ENCODE data around the gene ANAPC2. TPM values are rescaled to one million over a fixed set of nuclear protein-coding genes. Genes with fewer than 3 reads are reported as not detected.
A peak's percentile ranks its signal among the peaks of the same experiment; 100 is the strongest.

The ANAPC2 gene
- total RNA-seq, 4 donors from 2014 or later = 14.0 to 34.1 (median 25.1) TPM

DNA sequence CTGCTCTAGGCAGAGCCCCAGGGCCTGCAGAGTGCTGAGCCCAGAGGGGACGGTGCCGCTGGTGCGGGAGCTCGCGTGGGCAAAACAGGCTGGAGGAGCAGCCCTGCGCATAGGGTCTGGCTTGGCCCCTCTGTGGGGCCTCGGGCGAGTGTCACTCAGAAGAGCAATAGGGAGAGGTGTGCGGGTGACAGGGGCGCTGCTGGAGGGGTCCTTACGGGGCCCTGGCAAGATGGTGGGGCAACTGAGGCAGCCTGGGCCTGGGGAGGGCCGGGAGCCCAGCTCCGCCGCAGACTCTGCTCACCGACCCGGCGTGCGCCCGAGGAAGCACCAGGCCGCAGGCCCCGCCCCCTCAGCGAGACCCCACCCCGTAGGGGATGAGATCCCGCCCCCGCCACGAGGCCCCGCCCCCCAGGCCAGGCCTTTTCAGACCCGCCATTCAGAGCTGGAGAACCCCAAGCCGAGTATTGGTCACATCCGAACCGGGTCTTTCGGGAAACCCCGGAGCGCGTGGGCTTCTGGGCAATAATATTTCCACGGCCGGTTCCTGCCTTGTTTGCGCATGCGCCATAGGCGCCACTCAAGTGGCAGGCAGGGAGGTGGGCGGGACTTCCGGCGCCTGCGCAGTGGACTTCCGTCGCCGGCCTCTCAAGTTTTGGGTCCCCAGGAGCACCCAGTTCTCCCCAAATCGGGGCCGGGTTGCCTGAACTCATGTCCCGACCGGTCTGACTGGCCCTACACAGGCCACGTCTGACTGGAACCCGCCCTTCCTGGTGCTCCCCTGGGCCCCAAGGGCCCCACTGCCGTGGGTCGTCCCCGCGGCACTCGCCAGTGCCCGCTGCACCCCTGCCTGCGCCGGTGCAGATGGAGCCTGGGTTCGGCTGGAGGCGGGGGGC lies 35.0 kb upstream of the ANAPC2 start:
- peaks cover 0 to 13% (median 0%) of the 10 kb centered on the region in 4 donors for H3K27me3 ChIP-seq
- peak; percentile 88 for DNase-seq
- peak overlapping the region; percentile 92 to 97 (median 96) for H3K27ac ChIP-seq
- WGBS, 2 donors = 0% methylated on average over 5 of the region's 63 CpGs; no CpG with 5 or more reads in 1 of the 2 donors
- H3K36me3 ChIP-seq = no peaks in the 10 kb centered on the region
- TF ChIP-seq, protein P1, sequence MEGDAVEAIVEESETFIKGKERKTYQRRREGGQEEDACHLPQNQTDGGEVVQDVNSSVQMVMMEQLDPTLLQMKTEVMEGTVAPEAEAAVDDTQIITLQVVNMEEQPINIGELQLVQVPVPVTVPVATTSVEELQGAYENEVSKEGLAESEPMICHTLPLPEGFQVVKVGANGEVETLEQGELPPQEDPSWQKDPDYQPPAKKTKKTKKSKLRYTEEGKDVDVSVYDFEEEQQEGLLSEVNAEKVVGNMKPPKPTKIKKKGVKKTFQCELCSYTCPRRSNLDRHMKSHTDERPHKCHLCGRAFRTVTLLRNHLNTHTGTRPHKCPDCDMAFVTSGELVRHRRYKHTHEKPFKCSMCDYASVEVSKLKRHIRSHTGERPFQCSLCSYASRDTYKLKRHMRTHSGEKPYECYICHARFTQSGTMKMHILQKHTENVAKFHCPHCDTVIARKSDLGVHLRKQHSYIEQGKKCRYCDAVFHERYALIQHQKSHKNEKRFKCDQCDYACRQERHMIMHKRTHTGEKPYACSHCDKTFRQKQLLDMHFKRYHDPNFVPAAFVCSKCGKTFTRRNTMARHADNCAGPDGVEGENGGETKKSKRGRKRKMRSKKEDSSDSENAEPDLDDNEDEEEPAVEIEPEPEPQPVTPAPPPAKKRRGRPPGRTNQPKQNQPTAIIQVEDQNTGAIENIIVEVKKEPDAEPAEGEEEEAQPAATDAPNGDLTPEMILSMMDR (IDR thresholded peaks at IDR 0.05) = peak in 2 of 6 experiments; percentile 9 to 41
- TF ChIP-seq POLR2A (IDR thresholded peaks at IDR 0.05) = peak in 3 of 4 donors; percentile 11 to 54 (median 13)
- peak overlapping the region; percentile 47 to 89 (median 66) for H3K4me3 ChIP-seq
- H3K4me1 ChIP-seq = peaks cover 40 to 90% (median 56%) of the 10 kb centered on the region in 3 donors
- intact Hi-C loops (cut with DNase I) = no loop called here
- no peaks in the 10 kb centered on the region for H3K9me3 ChIP-seq

DNA sequence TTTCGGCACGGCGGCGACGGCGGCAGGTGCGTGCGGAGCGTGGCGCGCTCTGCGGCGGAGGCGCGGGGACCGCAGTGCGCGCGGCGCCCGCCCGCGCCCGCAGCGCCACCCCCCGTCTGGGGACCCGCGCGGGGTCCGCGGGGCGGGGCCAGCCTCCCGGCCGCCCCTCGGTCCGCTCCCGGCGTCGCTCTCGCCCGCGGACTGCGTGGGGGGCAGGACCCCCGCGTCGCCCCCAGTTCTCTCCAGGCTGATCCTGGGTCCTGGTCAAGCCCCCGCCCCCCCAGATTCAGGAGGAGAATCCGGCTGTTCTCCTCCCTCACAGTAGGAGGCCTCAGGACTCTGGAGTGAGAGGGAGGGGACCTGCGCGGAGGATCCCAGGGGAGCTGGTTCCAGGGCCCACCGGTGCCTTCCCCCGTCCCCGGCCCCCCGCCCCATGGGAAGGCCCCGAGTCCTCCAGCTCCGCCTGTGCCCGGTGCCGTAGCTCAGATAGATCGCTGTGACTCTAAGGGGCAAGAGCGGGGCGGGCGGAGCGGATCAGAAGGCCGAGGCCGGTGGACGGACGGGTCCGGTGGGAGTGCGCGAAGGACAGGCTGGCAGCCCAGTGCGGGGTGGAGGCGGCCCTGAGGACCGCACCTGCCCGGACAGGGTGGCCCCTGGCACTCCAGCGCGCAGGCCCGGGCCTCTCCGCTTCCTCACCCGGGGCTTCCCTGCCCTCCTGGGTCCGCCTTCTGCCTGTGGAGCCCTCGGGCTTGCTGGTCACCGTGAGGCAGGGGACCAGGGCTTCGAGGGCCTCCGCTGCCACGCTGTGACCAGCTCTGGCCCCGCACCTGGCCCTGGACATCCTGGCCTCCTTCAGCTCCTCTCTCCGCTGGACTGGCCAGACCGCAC lies 34.1 kb upstream of the ANAPC2 start, which contains the start of gene RNF208:
RNF208 (minus strand) TSS at position 51 of the 888 bp plus-strand sequence. CDS start 1,028 bp downstream, outside the sequence.
- H3K9me3 ChIP-seq = no peaks in the 10 kb centered on the region
- H3K27ac ChIP-seq = peak within 1 kb of the TSS; percentile 92 to 97 (median 96)
- peaks cover 43 to 90% (median 49%) of the 10 kb centered on the region in 3 donors for H3K4me1 ChIP-seq
- no peak for TF ChIP-seq POLR2A (IDR thresholded peaks at IDR 0.05)
- TF ChIP-seq, protein P1 (IDR thresholded peaks at IDR 0.05) = no peak
- no peaks in the 10 kb centered on the region for H3K36me3 ChIP-seq
- WGBS, 2 donors = 2% methylated on average over 9 of the region's 88 CpGs; no CpG with 5 or more reads in 1 of the 2 donors
- DNase-seq = no peak
- H3K27me3 ChIP-seq = peaks cover 0 to 6% (median 0%) of the 10 kb centered on the region in 4 donors
- H3K4me3 ChIP-seq = peak within 1 kb of the TSS; percentile 47 to 89 (median 66)
- intact Hi-C loops (cut with DNase I) = no loop called here

DNA sequence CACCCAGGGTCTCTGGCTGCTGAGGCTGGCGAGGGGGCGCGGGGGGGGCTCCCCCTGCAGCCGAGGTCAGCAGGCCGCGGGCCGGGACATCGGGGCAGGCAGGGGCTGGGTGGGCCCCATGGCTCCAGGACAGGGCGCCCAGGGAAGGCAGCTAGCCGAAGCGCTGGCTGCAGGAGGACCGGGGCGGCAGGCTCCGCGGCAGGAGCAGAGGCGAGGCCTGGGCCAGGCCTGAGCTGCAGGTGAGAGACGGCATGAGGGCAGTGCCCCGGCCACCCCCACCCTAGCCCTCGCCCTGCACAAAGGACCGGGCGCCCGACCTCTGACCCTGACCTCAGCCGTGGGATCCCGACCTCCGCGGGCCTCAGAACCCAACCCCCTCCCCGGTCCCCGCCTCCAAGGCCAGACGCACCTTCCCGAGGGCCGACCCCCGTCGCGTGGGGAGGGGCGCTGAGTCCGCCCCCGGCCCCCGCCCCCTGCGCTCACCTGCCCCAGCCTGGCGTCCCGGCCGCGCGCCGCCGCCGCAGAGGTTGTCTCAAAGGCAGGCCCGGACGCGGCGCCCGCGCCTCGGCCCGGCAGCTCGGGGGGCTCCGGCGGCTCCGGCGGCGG lies 33.2 kb upstream of the ANAPC2 start:
- TF ChIP-seq POLR2A (IDR thresholded peaks at IDR 0.05) = no peak
- TF ChIP-seq, protein P1 (IDR thresholded peaks at IDR 0.05) = no peak
- no peak for DNase-seq
- H3K36me3 ChIP-seq = peaks cover 0 to 1% (median 0%) of the 10 kb centered on the region in 3 donors
- H3K4me1 ChIP-seq = peaks cover 40 to 90% (median 46%) of the 10 kb centered on the region in 3 donors
- peak overlapping the region; percentile 30 to 89 (median 58) for H3K4me3 ChIP-seq
- WGBS, 2 donors = 4% methylated on average over 10 of the region's 61 CpGs; no CpG with 5 or more reads in 1 of the 2 donors
- intact Hi-C loops (cut with DNase I) = no loop called here
- H3K27ac ChIP-seq = peak overlapping the region; percentile 65 to 97 (median 83)
- H3K9me3 ChIP-seq = no peaks in the 10 kb centered on the region
- H3K27me3 ChIP-seq = no peaks in the 10 kb centered on the region

DNA sequence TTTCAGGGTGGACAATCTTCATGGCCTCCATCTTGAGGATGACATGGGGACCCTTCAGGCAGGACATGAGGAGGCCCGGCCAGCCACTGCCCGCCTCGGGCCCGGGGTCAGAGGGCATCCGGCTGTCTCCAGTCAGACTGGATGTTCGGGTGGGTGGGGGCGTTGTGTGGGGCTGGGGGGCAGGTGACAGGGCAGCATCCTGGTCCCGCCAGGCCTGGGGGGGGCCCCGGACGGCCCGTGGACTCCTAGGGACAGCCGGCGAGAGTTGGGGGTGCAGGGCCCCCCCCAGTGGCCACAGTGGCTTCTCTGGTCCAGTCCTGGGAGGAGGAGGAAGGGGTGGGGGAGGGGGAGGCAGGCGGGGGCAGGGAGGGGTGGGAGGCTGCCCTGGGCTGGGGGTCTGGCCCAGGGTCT lies 32.7 kb upstream of the ANAPC2 start:
- Histone ChIP-seq H3K4me3 (peak overlapping the region; percentile 30 to 89 (median 58)), H3K36me3 (peaks cover 0 to 6% (median 0%) of the 10 kb centered on the region in 3 donors), H3K27ac (peak overlapping the region in 3 of 4 donors; percentile 65 to 97 (median 70)), H3K4me1 (peaks cover 39 to 89% (median 45%) of the 10 kb centered on the region in 3 donors), H3K27me3 (no peaks in the 10 kb centered on the region), H3K9me3 (no peaks in the 10 kb centered on the region)
- intact Hi-C loops (cut with DNase I) = no loop called here
- TF ChIP-seq, protein P1 (IDR thresholded peaks at IDR 0.05) = no peak
- no peak for TF ChIP-seq POLR2A (IDR thresholded peaks at IDR 0.05)
- WGBS, 2 donors = no CpG with 5 or more reads among the region's 14 CpGs
- no peak for DNase-seq

All from esophagus squamous epithelium (tissue), 5 donors.